GM23338 (cell line): ENCODE data around the gene TTC28. TPM values are rescaled to one million over a fixed set of nuclear protein-coding genes. Genes with fewer than 3 reads are reported as not detected.

Experiments
- ATAC-seq: fragments of 200-7000 bp; cut with Tn5 transposase; 3 replicates; pipeline ENCODE4 v1.9.1; 2020
- DNase-seq: peaks from one replicate; pipeline ENCODE4 v3.0.0-alpha.2; 2015; ENCODE audit warnings: low spot score
- H2AFZ ChIP-seq: fragments of 200-600 bp; sonication (generic); 2 replicates; pipeline ENCODE4 v1.8.0; 2016; ENCODE audit warnings: antibody characterized with exemption, mild to moderate bottlenecking, moderate library complexity
- H3F3A ChIP-seq: fragments of 200-600 bp; sonication (generic); replicated peaks from 2 replicates; pipeline ENCODE4 v1.8.0; 2017; ENCODE audit warnings: antibody characterized with exemption, mixed run types, low read depth
- H3K27ac ChIP-seq: fragments of 200-600 bp; sonication (generic); 2 replicates; pipeline ENCODE4 v1.6.1; 2016; ENCODE audit warnings: low read depth
- H3K27me3 ChIP-seq: fragments of 200-600 bp; sonication (generic); 2 replicates; pipeline ENCODE4 v1.8.0; 2016; ENCODE audit warnings: mild to moderate bottlenecking, mixed run types, moderate library complexity; ENCODE audit not compliant: insufficient read depth
- H3K36me3 ChIP-seq: fragments of 200-600 bp; sonication (generic); 2 replicates; pipeline ENCODE4 v1.8.0; 2016; ENCODE audit warnings: mild to moderate bottlenecking; ENCODE audit not compliant: insufficient read depth
- H3K4me1 ChIP-seq: fragments of 200-600 bp; sonication (generic); 2 replicates; pipeline ENCODE4 v1.8.0; 2016; ENCODE audit warnings: mild to moderate bottlenecking, moderate library complexity; ENCODE audit not compliant: insufficient read depth
- H3K4me2 ChIP-seq: fragments of 200-600 bp; sonication (generic); 2 replicates; pipeline ENCODE4 v1.7.1; 2017; ENCODE audit warnings: mixed run types
- H3K4me3 ChIP-seq: fragments of 200-600 bp; sonication (generic); 2 replicates; pipeline ENCODE4 v1.6.1; 2016; ENCODE audit warnings: mixed run types
- H3K79me2 ChIP-seq: fragments of 200-600 bp; sonication (generic); replicated peaks from 2 replicates; pipeline ENCODE4 v1.8.0; 2017; ENCODE audit warnings: mild to moderate bottlenecking; ENCODE audit not compliant: insufficient read depth
- H3K9me2 ChIP-seq: fragments of 200-600 bp; sonication (generic); 2 replicates; pipeline ENCODE4 v1.8.0; 2017; ENCODE audit not compliant: insufficient read depth
- H4K20me1 ChIP-seq: fragments of 200-600 bp; sonication (generic); replicated peaks from 2 replicates; pipeline ENCODE4 v1.8.0; 2017; ENCODE audit warnings: mild to moderate bottlenecking; ENCODE audit not compliant: insufficient read depth
- H3K27ac Mint-ChIP-seq: 2 replicates; pipeline ENCODE4 v1.8.0; 2020; ENCODE audit warnings: inconsistent platforms, mild to moderate bottlenecking, moderate library complexity, mixed read lengths
- H3K27me3 Mint-ChIP-seq: 3 replicates; pipeline ENCODE4 v1.8.0; 2022; ENCODE audit warnings: low read depth, mild to moderate bottlenecking, moderate library complexity, mixed read lengths, inconsistent platforms; ENCODE audit not compliant: insufficient read depth, poor library complexity
- H3K36me3 Mint-ChIP-seq: 3 replicates; pipeline ENCODE4 v1.8.0; 2021; ENCODE audit warnings: low read depth, mild to moderate bottlenecking, inconsistent platforms, moderate library complexity, mixed read lengths
- H3K4me1 Mint-ChIP-seq: 3 replicates; pipeline ENCODE4 v1.8.0; 2020; ENCODE audit warnings: mild to moderate bottlenecking, inconsistent platforms, mixed read lengths
- H3K4me3 Mint-ChIP-seq: 3 replicates; pipeline ENCODE4 v1.8.0; 2021; ENCODE audit warnings: moderate library complexity, mild to moderate bottlenecking, inconsistent platforms, mixed read lengths
- H3K9me3 Mint-ChIP-seq: 3 replicates; pipeline ENCODE4 v1.8.0; 2020; ENCODE audit warnings: moderate library complexity, mild to moderate bottlenecking, inconsistent platforms, mixed read lengths
- CREB1 ChIP-seq: fragments of 250-450 bp; sonication (Bioruptor Pico); IDR thresholded peaks from 2 replicates; pipeline ENCODE4 v1.5.0; 2020; ENCODE audit warnings: low read depth, mild to moderate bottlenecking, moderate library complexity
- CTCF ChIP-seq, 2 experiments: fragments of 200-600 bp in 1 of 2; sonication (generic) in 1 of 2; conservative IDR thresholded peaks; 2 replicates each; pipeline versions ENCODE4 v1.5.1 to v1.6.1; 2016 to 2017; ENCODE audit warnings: antibody characterized with exemption in 2 of 2, low read depth in 2 of 2, mild to moderate bottlenecking in 2 of 2, moderate library complexity in 1 of 2
- ETS1 ChIP-seq: IDR thresholded peaks from 2 replicates; pipeline ENCODE4 v1.6.1; 2016; ENCODE audit warnings: antibody characterized with exemption
- EZH2 ChIP-seq: fragments of 200-600 bp; sonication (generic); IDR thresholded peaks from one replicate; pipeline ENCODE4 v1.8.0; 2017; ENCODE audit warnings: antibody characterized with exemption, mild to moderate bottlenecking, low read depth; ENCODE audit not compliant: unreplicated experiment
- EZH2phosphoT487 ChIP-seq: fragments of 200-600 bp; sonication (generic); IDR thresholded peaks from one replicate; pipeline ENCODE4 v1.8.1; 2018; ENCODE audit warnings: antibody characterized with exemption; ENCODE audit not compliant: unreplicated experiment
- JUNB ChIP-seq: IDR thresholded peaks from one replicate; pipeline ENCODE4 v1.6.1; 2016; ENCODE audit warnings: antibody characterized with exemption; ENCODE audit not compliant: unreplicated experiment
- NANOG ChIP-seq: IDR thresholded peaks from 2 replicates; pipeline ENCODE4 v1.6.1; 2016; ENCODE audit warnings: antibody characterized with exemption, borderline replicate concordance
- POLR2AphosphoS5 ChIP-seq: IDR thresholded peaks from 2 replicates; pipeline ENCODE4 v1.6.1; 2016; ENCODE audit warnings: antibody characterized with exemption, low read depth
- STAT1 ChIP-seq: IDR thresholded peaks from one replicate; pipeline ENCODE4 v1.6.1; 2016; ENCODE audit warnings: antibody characterized with exemption; ENCODE audit not compliant: unreplicated experiment
- ZNF114 ChIP-seq: fragments of 250-450 bp; sonication (Bioruptor Pico); IDR thresholded peaks from 2 replicates; pipeline ENCODE4 v1.5.0; 2020; ENCODE audit warnings: mild to moderate bottlenecking, moderate library complexity
- ZNF331 ChIP-seq: fragments of 250-450 bp; sonication (Bioruptor Pico); IDR thresholded peaks from 2 replicates; pipeline ENCODE4 v1.5.0; 2020; ENCODE audit warnings: low read depth, mild to moderate bottlenecking, moderate library complexity
- polyA plus RNA-seq: library from polyadenylated mRNA; unstranded; fragments of >200 nt; fragmentation: Nextera tagmentation; extraction: Ambion mirVana; gene quantifications from 2 replicates; pipeline ENCODE4 v1.2.1, GENCODE V29; 2016
- total RNA-seq: library from RNA; depleted of rRNA; stranded (reverse); fragments of >200 nt; shearing (Covaris generic); gene quantifications from 2 replicates; pipeline ENCODE4 v1.2.3, GENCODE V29; 2014
- TF ChIP-seq, protein P1 (sequence below): IDR thresholded peaks from one replicate; pipeline ENCODE4 v1.6.1; 2018; ENCODE audit warnings: antibody characterized with exemption; ENCODE audit not compliant: unreplicated experiment
- TF ChIP-seq, protein P2 (sequence below): fragments of 250-450 bp; sonication (Bioruptor Pico); IDR thresholded peaks from 2 replicates; pipeline ENCODE4 v1.5.0; 2020; ENCODE audit warnings: mild to moderate bottlenecking, moderate library complexity

Gene TTC28
- total and polyA plus RNA-seq, 2 experiments from 2014 or later = 4.5 to 16.1 TPM

- no peak overlapping the region for H3K4me3 ChIP-seq
- no peak overlapping the region for H3K4me2 ChIP-seq
- H3K27me3 ChIP-seq = no peaks in the 10 kb centered on the region
- TF ChIP-seq CREB1 = no peak
- TF ChIP-seq EZH2 = no peak
- TF ChIP-seq ETS1 = no peak
- TF ChIP-seq CTCF (conservative IDR thresholded peaks at IDR 0.05; ENCODE audit: low read depth in 2 of 2) = no peak
- TF ChIP-seq, protein P1, sequence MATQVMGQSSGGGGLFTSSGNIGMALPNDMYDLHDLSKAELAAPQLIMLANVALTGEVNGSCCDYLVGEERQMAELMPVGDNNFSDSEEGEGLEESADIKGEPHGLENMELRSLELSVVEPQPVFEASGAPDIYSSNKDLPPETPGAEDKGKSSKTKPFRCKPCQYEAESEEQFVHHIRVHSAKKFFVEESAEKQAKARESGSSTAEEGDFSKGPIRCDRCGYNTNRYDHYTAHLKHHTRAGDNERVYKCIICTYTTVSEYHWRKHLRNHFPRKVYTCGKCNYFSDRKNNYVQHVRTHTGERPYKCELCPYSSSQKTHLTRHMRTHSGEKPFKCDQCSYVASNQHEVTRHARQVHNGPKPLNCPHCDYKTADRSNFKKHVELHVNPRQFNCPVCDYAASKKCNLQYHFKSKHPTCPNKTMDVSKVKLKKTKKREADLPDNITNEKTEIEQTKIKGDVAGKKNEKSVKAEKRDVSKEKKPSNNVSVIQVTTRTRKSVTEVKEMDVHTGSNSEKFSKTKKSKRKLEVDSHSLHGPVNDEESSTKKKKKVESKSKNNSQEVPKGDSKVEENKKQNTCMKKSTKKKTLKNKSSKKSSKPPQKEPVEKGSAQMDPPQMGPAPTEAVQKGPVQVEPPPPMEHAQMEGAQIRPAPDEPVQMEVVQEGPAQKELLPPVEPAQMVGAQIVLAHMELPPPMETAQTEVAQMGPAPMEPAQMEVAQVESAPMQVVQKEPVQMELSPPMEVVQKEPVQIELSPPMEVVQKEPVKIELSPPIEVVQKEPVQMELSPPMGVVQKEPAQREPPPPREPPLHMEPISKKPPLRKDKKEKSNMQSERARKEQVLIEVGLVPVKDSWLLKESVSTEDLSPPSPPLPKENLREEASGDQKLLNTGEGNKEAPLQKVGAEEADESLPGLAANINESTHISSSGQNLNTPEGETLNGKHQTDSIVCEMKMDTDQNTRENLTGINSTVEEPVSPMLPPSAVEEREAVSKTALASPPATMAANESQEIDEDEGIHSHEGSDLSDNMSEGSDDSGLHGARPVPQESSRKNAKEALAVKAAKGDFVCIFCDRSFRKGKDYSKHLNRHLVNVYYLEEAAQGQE = no peak
- no peak for TF ChIP-seq JUNB
- TF ChIP-seq ZNF331 = no peak
- no peak for TF ChIP-seq ZNF114 (CRISPR knock-in tag)
- TF ChIP-seq POLR2AphosphoS5 = no peak
- no peak for TF ChIP-seq EZH2phosphoT487
- TF ChIP-seq NANOG = no peak
- no peak for TF ChIP-seq STAT1
- TF ChIP-seq, protein P2, sequence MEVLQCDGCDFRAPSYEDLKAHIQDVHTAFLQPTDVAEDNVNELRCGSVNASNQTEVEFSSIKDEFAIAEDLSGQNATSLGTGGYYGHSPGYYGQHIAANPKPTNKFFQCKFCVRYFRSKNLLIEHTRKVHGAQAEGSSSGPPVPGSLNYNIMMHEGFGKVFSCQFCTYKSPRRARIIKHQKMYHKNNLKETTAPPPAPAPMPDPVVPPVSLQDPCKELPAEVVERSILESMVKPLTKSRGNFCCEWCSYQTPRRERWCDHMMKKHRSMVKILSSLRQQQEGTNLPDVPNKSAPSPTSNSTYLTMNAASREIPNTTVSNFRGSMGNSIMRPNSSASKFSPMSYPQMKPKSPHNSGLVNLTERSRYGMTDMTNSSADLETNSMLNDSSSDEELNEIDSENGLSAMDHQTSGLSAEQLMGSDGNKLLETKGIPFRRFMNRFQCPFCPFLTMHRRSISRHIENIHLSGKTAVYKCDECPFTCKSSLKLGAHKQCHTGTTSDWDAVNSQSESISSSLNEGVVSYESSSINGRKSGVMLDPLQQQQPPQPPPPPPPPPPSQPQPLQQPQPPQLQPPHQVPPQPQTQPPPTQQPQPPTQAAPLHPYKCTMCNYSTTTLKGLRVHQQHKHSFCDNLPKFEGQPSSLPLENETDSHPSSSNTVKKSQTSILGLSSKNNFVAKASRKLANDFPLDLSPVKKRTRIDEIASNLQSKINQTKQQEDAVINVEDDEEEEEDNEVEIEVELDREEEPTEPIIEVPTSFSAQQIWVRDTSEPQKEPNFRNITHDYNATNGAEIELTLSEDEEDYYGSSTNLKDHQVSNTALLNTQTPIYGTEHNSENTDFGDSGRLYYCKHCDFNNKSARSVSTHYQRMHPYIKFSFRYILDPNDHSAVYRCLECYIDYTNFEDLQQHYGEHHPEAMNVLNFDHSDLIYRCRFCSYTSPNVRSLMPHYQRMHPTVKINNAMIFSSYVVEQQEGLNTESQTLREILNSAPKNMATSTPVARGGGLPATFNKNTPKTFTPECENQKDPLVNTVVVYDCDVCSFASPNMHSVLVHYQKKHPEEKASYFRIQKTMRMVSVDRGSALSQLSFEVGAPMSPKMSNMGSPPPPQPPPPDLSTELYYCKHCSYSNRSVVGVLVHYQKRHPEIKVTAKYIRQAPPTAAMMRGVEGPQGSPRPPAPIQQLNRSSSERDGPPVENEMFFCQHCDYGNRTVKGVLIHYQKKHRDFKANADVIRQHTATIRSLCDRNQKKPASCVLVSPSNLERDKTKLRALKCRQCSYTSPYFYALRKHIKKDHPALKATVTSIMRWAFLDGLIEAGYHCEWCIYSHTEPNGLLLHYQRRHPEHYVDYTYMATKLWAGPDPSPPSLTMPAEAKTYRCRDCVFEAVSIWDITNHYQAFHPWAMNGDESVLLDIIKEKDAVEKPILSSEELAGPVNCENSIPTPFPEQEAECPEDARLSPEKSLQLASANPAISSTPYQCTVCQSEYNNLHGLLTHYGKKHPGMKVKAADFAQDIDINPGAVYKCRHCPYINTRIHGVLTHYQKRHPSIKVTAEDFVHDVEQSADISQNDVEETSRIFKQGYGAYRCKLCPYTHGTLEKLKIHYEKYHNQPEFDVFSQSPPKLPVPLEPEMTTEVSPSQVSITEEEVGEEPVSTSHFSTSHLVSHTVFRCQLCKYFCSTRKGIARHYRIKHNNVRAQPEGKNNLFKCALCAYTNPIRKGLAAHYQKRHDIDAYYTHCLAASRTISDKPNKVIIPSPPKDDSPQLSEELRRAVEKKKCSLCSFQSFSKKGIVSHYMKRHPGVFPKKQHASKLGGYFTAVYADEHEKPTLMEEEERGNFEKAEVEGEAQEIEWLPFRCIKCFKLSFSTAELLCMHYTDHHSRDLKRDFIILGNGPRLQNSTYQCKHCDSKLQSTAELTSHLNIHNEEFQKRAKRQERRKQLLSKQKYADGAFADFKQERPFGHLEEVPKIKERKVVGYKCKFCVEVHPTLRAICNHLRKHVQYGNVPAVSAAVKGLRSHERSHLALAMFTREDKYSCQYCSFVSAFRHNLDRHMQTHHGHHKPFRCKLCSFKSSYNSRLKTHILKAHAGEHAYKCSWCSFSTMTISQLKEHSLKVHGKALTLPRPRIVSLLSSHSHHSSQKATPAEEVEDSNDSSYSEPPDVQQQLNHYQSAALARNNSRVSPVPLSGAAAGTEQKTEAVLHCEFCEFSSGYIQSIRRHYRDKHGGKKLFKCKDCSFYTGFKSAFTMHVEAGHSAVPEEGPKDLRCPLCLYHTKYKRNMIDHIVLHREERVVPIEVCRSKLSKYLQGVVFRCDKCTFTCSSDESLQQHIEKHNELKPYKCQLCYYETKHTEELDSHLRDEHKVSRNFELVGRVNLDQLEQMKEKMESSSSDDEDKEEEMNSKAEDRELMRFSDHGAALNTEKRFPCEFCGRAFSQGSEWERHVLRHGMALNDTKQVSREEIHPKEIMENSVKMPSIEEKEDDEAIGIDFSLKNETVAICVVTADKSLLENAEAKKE (CRISPR knock-in tag) = no peak
- no peak overlapping the region for H2AFZ ChIP-seq
- Mint-ChIP-seq H3K4me1 (peaks cover 3% of the 10 kb centered on the region; the same call in 2 of the 3 replicates), H3K27me3 (no peaks in the 10 kb centered on the region), H3K27ac (no peak overlapping the region), H3K9me3 (no peaks in the 10 kb centered on the region; the same call in 2 of the 3 replicates), H3K4me3 (no peak overlapping the region), H3K36me3 (no peaks in the 10 kb centered on the region)
- no peaks in the 10 kb centered on the region for H4K20me1 ChIP-seq
- no peaks in the 10 kb centered on the region for H3K4me1 ChIP-seq
- no peaks in the 10 kb centered on the region for H3K36me3 ChIP-seq
- H3K79me2 ChIP-seq = no peaks in the 10 kb centered on the region
- no peak for ATAC-seq
- DNase-seq = no peak
- no peaks in the 10 kb centered on the region for H3F3A ChIP-seq
- H3K9me2 ChIP-seq = no peaks in the 10 kb centered on the region
- no peak overlapping the region for H3K27ac ChIP-seq
Measured at GRCh38 chr22:28488825-28489224, 190.8 kb downstream of the TTC28 start.
